ENCODE data around the gene IRF8. TPM values are rescaled to one million over a fixed set of nuclear protein-coding genes. Genes with fewer than 3 reads are reported as not detected.

IRF8 gene
- total and polyA plus RNA-seq, 10 donors: 103 to 329 (median 252) TPM

GRCh38 chr16:85885537-85885936 lies 13.4 kb upstream of the IRF8 start:
- 81 to 82% (median 82%) methylated on average over 6 of the region's 6 CpGs for WGBS, 5 donors
- no peaks in the 10 kb centered on the region for H3K36me3 ChIP-seq
- peaks cover 0 to 13% (median 0%) of the 10 kb centered on the region in 7 donors for H3K27me3 ChIP-seq (replicated peaks in 1 of 7)
- intact Hi-C loops (cut with DNase I; ENCODE audit: low total_unique reads): no loop called here
- H3K27ac ChIP-seq: no peak overlapping the region
- TF ChIP-seq CTCF (IDR thresholded peaks at IDR 0.05 in 8 of 11, conservative IDR thresholded peaks at IDR 0.05 in 3 of 11): no peak
- no peak for TF ChIP-seq POLR2A (IDR thresholded peaks at IDR 0.05)
- no peak for TF ChIP-seq POLR2AphosphoS5 (IDR thresholded peaks at IDR 0.05)
- H3K4me1 ChIP-seq: peaks cover 9 to 25% (median 19%) of the 10 kb centered on the region in 6 donors
- no peak for DNase-seq
- no peaks in the 10 kb centered on the region for H3K9me3 ChIP-seq
- no peak overlapping the region for H3K4me3 ChIP-seq

- WGBS, 5 donors: 26 to 37% (median 30%) methylated on average over 5 of the region's 5 CpGs
- Histone ChIP-seq H3K27ac (peak overlapping the region; percentile 29 to 80 (median 70)), H3K27me3 (replicated peaks in 1 of 7) (peaks cover 0 to 12% (median 0%) of the 10 kb centered on the region in 7 donors), H3K4me1 (peaks cover 9 to 25% (median 19%) of the 10 kb centered on the region in 6 donors), H3K36me3 (no peaks in the 10 kb centered on the region), H3K9me3 (no peaks in the 10 kb centered on the region), H3K4me3 (no peak overlapping the region)
- DNase-seq: no peak
- TF ChIP-seq CTCF (IDR thresholded peaks at IDR 0.05 in 8 of 11, conservative IDR thresholded peaks at IDR 0.05 in 3 of 11): no peak
- TF ChIP-seq POLR2A (IDR thresholded peaks at IDR 0.05): no peak
- TF ChIP-seq POLR2AphosphoS5 (IDR thresholded peaks at IDR 0.05): peak in 1 of 3 donors; percentile 29
- intact Hi-C loops (cut with DNase I; ENCODE audit: low total_unique reads): no loop called here
These were observed 10.3 kb upstream of the IRF8 start for GRCh38 chr16:85888405-85889331.

- intact Hi-C loops (cut with DNase I; ENCODE audit: low total_unique reads): loop anchor here (10.0 kb wide), 1 partner anchor 66 kb away; no protein-coding TSS in a partner anchor
- H3K36me3 ChIP-seq: no peaks in the 10 kb centered on the region
- no peaks in the 10 kb centered on the region for H3K9me3 ChIP-seq
- WGBS, 5 donors: 82 to 97% (median 87%) methylated on average over 6 of the region's 6 CpGs
- peaks cover 9 to 25% (median 19%) of the 10 kb centered on the region in 6 donors for H3K4me1 ChIP-seq
- no peak overlapping the region for H3K4me3 ChIP-seq
- DNase-seq: no peak
- no peak for TF ChIP-seq POLR2AphosphoS5 (IDR thresholded peaks at IDR 0.05)
- no peak for TF ChIP-seq POLR2A (IDR thresholded peaks at IDR 0.05)
- no peak for TF ChIP-seq CTCF (IDR thresholded peaks at IDR 0.05 in 8 of 11, conservative IDR thresholded peaks at IDR 0.05 in 3 of 11)
- H3K27me3 ChIP-seq (replicated peaks in 1 of 7): no peaks in the 10 kb centered on the region
- no peak overlapping the region for H3K27ac ChIP-seq
These were observed 7.8 kb upstream of the IRF8 start for GRCh38 chr16:85891033-85891775.
